Anterior cingulate cortex (tissue), 58 donors: Measurements from ENCODE around the gene PCNX3.

Experiments used
- DNase-seq, 58 donors: peaks; one replicate each; lab custom pipeline; 2025; lab: John Stamatoyannopoulos, UW

PCNX3 gene

GRCh38 chr11:65617136-65617850 is 1.7 kb downstream of the PCNX3 start:
- no peak for DNase-seq

- DNase-seq: no peak
Observed at GRCh38 chr11:65617990-65618751, 2.6 kb downstream of the PCNX3 start.

DNA sequence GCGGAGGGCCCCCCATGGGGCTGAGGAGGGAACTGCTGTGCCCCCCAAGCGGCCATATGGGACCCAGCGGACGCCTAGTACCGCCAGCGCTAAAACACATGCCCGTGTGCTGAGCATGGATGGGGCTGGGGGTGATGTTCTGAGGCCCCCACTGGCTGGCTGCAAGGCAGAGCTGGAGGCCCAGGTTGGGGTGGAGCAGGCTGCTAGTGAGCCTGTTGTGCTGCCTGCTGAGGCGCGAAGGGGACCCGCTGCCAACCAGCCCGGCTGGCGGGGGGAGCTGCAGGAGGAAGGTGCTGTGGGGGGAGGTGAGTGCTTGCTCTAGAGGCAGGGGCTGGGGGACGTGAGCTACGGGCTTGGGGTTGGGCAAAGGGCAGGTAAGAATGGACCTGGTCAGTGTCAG is 3.2 kb downstream of the PCNX3 start:
- DNase-seq: no peak

DNA sequence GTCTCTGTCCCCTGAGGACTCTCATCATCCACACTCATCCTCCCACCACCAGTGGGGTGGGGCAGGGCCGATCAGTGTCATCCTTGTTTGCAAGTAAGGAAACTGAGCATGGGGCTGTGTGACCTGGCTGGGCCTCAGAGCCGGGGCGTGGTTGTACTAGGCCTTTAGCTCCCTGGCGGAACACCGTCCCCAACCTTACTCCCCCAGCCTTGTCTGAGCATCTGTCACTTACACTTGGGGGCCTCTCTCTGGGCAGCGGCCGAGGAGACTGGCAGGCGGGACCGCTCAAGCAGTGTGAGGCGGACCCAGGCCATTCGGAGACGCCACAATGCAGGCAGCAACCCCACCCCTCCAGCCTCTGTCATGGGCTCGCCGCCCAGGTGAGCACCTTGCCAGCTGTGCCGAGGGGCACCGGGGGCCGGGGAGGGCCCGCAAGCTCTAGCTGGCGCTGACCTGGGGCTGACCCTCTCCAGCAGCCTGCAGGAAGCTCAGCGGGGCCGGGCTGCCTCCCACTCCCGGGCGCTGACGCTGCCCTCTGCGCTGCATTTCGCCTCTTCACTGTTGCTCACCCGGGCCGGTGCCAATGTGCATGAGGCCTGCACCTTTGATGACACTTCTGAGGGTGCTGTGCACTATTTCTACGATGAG is 3.8 kb downstream of the PCNX3 start:
- DNase-seq: no peak

GRCh38 chr11:65620666-65621065 is 5.1 kb downstream of the PCNX3 start:
- no peak for DNase-seq

DNA sequence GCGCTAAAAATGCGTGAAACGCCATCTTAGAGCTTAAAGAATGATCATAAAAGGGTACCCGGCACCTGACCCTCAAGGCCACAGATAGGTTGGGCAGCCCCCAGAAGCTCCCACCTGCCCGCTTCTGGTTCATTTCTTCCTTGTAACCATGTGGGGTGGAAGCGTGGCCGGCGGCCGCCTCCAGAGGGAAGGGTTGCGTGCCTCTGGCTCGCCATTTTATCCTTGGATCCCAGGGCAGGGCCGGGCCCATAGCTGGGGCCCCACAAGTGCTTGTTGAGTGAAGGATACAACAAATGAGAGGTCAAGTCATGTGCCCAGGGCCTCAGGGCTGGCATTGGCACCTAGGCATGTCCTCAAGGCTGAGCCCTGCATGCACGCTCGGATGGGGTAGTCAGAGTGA is 5.9 kb downstream of the PCNX3 start:
- DNase-seq: no peak

- no peak for DNase-seq
Observed at GRCh38 chr11:65622011-65622410, 6.4 kb downstream of the PCNX3 start.

- DNase-seq: no peak
Observed at GRCh38 chr11:65623177-65623576, 7.6 kb downstream of the PCNX3 start.

GRCh38 chr11:65623852-65624616 is 8.5 kb downstream of the PCNX3 start:
- no peak for DNase-seq

- DNase-seq: no peak
Observed at GRCh38 chr11:65624931-65625627, 9.5 kb downstream of the PCNX3 start.

- DNase-seq: peak in 52 of 58 donors; percentile 4 to 71 (median 44)
Observed at GRCh38 chr11:65625628-65626342, 10.2 kb downstream of the PCNX3 start.

DNA sequence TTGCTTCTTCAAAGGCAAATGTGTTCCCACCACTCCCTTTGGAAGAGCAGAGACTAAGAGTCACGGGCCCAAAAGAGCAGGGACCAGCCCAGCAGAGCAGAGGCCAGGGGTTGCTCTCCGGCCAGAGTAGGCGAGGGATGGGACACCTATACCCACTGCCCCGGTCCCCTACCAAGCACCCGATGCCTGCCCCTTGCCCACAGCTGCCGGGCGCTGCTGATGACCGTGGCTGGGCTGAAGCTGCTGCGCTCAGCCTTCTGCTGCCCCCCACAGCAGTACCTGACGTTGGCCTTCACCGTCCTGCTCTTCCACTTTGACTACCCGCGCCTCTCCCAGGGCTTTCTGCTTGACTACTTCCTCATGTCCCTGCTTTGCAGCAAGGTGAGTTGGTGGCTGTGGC is 11.6 kb downstream of the PCNX3 start:
- no peak for DNase-seq

DNA sequence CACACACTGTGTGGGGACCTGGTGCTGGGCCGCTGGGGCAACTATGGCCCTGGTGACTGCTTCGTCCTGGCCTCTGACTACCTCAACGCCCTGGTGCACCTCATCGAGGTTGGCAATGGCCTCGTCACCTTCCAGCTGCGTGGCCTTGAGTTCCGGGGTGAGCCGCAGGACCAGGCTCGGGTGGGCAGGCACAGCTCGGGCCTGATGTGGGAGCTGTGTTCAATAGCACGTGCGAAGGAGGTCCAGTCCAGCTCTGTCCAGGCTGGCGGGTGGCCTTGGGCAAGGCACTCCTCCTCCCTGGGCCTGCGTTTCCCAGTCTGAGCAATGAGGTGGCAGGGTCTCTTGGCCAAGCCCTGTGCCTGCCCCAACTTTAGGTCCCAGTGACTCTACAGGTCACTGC is 14.0 kb downstream of the PCNX3 start:
- no peak for DNase-seq

- no peak for DNase-seq
Observed at GRCh38 chr11:65630215-65630614, 14.6 kb downstream of the PCNX3 start.

GRCh38 chr11:65633390-65634108 is 18.0 kb downstream of the PCNX3 start:
- DNase-seq: no peak

GRCh38 chr11:65634109-65634436 is 18.5 kb downstream of the PCNX3 start:
- DNase-seq: no peak

DNA sequence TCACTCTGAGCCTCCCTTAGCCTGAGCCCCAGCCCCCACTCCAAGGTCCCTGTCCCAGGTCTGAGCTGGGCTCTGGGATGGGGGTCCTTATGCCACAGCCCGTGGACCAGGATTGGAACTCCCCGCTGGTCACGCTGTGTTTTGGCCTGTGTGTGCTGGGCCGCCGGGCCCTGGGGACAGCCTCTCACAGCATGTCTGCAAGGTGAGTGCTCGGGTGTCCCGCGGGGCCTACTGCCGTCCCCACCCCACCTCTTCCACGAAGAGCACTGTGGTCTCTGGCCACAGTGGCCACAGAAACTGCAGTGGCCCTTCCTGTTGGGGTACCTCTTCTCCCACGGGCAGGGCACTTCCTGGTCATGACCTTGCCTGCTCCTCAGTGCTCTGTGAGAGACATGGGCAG is 18.9 kb downstream of the PCNX3 start:
- no peak for DNase-seq

GRCh38 chr11:65634905-65635731 is 19.5 kb downstream of the PCNX3 start:
- DNase-seq: no peak
